Breast epithelium (tissue), 3 donors: ENCODE results near the gene TM9SF4.

Experiments used
- CTCF ChIP-seq, 3 donors: fragments of 450-650 bp; IDR thresholded peaks; one replicate each; pipeline ENCODE4 v1.5.1; 2016 to 2017; ENCODE audit warnings: antibody characterized with exemption in 3 of 3, mild to moderate bottlenecking in 3 of 3, moderate library complexity in 3 of 3
- POLR2A ChIP-seq: fragments of 450-650 bp; IDR thresholded peaks from one replicate; pipeline ENCODE4 v1.6.1; 2016; ENCODE audit warnings: antibody characterized with exemption, mild to moderate bottlenecking, moderate library complexity
- POLR2AphosphoS5 ChIP-seq, 3 donors: sonication (generic); formaldehyde crosslinking; IDR thresholded peaks; one replicate each; pipeline ENCODE4 v1.6.1; 2017; ENCODE audit warnings: antibody characterized with exemption in 3 of 3

GRCh38 chr20:32141465-32141980, 32.0 kb downstream of the TM9SF4 start:
- TF ChIP-seq CTCF (IDR thresholded peaks at IDR 0.05) (no peak), POLR2A (no peak), POLR2AphosphoS5 (IDR thresholded peaks at IDR 0.05) (no peak)
